ENCODE data around the gene SF1.
A peak's percentile ranks its signal among the peaks of the same experiment; 100 is the strongest.
"Not testable (repeated sequence)": the region's sequence is repeated elsewhere in the genome, so short reads cannot be mapped to it uniquely, and the experiment has no call there.

Gene SF1

DNA sequence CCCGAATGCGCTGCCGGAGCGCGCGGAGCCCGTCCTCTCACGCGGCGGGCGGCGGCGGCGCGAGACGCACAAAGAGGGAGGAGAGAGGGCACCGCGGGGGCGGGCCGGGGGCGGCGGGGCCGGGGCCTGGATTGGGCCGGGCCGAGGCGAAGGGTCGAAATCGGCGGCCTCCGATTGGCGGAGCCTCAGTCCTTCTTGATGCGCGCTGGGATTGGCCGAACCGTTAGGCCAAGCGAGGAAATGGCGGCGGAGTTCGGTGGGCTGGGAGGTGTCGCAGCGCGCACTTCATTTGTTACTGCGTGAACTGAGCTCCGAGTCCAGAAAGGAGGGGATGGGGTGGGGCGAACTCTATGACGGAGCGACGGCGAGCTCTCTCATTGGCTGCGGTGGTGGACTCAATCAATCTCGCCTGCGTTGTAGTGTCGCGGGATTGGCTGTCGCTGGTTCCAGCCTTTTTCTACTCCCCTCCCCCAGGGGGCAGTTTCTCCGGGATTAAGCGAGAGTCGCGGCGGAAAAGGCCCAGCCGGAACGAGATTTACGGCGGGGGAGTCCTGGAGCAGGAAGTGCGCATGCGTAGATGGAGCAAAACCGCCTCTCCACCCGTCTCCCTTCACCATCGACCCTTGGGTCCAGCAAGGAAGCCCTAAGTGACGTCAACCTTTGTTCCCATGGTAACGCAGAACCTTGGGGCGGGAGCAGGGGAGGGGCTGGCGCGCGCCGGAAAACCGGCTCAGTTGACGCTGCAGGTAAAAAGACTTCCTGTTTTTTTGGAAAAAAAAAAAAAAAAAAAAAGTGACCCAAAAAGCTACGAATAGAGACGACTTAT is at the start of gene SF1:
Gene SF1 (minus strand): TSS at position 70 of the 826 bp plus-strand sequence. CDS start 150 bp downstream, outside the sequence.
- DNase-seq (ENCODE audit: low read depth), result peak; percentile 100

- DNase-seq (ENCODE audit: low read depth), result no peak
These were observed 49.1 kb upstream of the SF1 start for GRCh38 chr11:64827451-64827839.

DNA sequence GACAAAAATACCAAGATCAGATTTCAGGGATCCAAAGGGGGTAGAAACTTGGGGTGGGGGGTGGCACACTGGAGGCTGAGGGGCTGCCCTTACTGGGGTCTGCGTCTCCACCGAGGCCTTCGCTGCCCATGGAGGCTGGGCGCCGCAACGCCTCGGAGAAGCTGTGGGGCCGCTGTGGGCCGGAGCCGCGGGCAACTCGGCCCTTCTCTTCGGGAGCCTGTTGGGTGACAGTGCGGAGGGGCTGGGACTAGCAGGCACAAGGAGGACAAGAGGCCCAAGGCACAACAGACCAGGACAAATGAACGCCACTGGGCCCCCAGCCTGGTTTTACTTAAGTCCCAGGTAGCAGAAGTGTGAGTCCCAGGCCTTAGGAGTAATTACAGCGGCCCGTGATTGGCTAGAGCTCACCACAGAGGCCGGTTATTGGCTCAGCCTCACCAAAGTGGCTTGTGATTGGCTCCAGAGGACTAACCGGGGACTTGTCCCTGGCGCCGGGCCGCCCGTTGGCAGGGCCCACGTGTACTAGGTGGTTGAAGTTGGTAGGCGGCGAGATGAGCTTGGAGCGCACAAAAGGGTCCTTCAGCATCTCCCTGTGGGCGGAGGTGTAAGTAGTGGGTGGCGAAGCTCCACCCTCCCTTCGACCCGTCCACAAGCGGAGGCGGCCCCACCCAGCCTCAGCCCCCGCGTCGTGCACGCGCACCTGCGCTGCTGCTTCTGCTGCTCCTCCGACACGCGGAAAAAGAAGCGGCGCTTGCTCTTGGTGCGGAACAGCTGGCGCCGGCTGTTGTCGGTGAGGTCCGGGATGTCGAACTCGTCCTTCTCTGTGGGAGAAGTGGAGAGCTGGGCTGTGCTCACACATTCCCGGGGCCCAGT is 48.5 kb upstream of the SF1 start:
- no peak for DNase-seq (ENCODE audit: low read depth)

DNA sequence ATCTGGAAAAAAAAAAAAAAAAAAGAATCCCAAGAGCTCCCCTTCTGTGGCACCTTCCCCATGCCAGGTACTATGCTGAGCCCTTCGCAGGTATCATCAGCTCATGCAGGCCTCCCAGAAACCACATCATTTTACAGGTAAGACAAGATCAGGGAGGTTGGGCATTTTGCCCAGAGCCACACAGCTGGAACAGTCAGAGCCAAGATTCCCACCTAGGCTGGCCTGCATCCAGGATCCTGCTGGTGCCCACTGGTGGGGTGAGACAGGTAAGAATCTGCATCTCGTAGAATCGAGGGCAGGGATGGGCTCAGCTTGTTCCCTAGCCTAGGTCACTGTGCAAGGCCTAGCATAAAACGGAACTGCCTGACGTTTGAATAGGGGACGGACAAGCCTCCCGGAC is 47.7 kb upstream of the SF1 start:
- DNase-seq (ENCODE audit: low read depth), result no peak

DNA sequence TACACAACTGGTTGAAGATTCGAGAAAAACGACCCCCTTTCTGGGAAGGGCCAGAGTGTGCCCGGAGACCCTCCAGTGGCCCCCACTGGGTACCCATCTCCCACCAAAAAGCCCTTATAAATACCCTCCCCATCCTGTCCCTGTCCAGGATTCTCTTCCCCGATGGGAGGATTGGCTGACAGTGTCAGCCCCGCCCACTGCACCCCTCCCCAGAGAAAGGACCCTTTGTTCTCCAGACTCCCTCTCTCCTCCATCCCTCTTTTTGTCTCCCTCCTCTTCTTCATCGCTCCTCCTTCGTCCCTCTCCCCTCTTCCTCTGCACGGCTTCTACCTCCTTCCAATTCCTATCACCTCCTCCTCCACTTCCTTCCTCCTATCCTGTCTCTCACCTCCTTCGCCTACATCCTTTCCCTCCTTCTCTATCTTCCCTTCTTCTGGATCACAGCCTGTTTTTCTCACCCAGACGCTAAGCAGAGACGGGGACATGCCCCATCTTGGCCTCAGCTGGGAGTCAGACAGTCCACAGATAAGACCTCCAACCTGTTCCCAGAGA is 45.3 kb upstream of the SF1 start:
- DNase-seq (ENCODE audit: low read depth), result no peak

DNA sequence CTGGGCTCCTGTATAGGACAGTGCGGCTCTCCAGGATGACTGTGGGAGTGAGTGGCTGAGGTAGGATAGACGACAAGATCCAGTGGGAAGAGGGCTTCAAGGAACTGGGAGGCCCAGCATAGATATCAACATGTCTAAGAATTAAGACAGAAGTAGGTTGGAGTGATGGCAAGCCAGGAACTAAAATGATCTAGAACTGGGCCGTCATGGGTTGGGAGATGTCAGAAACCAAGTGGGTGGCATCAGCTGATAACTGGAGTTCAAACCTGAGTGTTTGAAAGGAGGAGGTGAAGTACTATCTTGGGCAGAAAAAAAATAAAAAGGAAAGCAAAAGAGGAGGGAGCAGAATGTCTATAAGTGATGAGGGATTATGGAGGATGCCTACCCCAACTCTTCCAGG is 39.1 kb upstream of the SF1 start:
- DNase-seq (ENCODE audit: low read depth), result no peak

- not testable (repeated sequence) for DNase-seq (ENCODE audit: low read depth)
These were observed 37.1 kb upstream of the SF1 start for GRCh38 chr11:64815433-64815832.

GRCh38 chr11:64814712-64815187 is 36.4 kb upstream of the SF1 start:
- DNase-seq (ENCODE audit: low read depth), result no peak

DNA sequence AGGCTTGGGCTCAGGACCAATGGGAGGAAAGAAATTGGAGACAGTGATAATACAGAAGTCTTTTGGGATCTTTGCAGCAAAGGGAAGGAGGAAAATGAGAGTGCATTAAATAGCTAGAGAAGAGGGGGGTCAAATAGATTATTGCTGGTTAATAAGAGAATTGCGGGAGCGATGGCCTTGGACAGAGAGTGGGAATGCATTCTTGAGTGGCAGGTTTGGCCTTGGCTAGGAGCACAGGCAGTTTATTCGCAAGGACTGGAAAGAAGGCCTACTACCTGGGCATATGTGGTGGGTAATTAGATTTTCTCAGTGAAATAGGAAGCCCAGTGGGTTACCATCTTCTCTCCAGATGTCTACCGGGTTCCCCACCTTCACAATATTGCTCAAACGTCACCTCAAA is 35.5 kb upstream of the SF1 start:
- DNase-seq (ENCODE audit: low read depth), result no peak

DNA sequence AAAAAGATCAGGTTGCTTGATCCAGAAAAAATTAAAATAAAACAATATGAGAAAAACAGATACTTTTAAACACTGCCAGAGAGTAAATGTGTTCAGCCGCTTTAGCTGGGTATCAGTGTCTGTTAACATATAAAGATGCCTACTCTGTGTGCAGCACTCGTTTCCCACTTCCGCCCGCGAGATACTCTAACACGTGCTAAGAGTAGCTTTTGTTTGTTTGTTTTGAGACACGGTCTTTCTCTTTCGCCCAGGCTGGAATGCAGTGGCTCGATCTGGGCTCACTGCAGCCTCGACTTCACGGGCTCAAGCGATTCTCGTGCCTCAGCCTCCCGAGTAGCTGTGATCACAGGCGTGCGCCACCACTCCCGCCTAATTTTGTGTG is 32.5 kb upstream of the SF1 start:
- DNase-seq (ENCODE audit: low read depth), result no peak

DNA sequence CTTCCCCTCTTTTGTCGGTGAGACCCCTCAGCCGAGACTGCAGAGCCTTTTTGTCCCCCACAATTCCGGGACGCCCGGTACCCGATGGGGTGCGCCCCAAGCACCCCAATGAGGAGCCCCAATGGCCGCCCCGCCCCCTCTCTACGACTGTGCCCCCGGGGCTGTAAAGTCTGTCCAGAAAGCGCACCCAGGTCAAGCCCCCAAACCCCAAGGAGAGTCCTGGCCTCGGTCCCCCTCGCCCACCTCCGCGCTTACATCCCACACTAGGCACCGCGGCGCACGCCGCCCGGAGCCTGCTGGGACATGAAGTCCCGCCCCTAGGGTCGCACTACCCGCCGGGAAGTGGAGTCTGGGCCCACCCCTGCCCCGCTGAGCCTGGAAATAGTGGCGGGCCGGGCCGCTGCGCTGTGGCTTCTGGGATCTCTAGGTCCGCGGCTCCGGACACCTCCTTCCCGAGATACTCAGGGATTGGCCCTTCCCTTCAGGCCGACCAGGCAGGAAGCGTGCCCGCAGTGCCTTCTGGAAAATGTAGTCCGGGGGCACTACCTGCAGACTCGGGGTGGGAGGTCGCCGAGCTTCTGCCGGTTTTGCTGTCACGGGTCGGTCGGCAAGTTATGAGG is 32.0 kb upstream of the SF1 start, which contains the start of gene MEN1:
Gene MEN1 (minus strand): TSS at position 281 of the 620 bp plus-strand sequence. CDS start 442 bp downstream, outside the sequence.
- peak; percentile 95 for DNase-seq (ENCODE audit: low read depth)

DNA sequence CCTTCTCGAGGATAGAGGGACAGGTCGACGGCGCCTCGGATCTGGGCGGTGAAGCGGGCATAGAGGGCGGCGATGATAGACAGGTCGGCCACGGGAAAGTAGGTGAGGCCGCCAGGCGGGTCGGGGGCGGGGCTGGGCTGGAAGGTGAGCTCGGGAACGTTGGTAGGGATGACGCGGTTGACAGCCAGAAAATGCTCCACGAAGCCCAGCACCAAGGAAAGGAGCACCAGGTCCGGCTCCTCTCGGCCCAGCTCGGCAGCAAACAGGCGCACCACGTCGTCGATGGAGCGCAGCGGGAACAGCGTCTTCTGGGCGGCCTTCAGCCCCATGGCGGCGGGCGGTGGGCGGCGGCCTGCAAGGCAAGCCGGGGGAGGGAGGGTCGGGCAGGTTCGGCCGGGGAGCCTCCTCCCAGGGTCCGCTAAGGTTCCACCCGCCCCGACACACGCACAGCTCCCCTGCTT is 31.5 kb upstream of the SF1 start:
- no peak for DNase-seq (ENCODE audit: low read depth)

- DNase-seq (ENCODE audit: low read depth), result no peak
These were observed 27.1 kb upstream of the SF1 start for GRCh38 chr11:64805481-64805880.

DNA sequence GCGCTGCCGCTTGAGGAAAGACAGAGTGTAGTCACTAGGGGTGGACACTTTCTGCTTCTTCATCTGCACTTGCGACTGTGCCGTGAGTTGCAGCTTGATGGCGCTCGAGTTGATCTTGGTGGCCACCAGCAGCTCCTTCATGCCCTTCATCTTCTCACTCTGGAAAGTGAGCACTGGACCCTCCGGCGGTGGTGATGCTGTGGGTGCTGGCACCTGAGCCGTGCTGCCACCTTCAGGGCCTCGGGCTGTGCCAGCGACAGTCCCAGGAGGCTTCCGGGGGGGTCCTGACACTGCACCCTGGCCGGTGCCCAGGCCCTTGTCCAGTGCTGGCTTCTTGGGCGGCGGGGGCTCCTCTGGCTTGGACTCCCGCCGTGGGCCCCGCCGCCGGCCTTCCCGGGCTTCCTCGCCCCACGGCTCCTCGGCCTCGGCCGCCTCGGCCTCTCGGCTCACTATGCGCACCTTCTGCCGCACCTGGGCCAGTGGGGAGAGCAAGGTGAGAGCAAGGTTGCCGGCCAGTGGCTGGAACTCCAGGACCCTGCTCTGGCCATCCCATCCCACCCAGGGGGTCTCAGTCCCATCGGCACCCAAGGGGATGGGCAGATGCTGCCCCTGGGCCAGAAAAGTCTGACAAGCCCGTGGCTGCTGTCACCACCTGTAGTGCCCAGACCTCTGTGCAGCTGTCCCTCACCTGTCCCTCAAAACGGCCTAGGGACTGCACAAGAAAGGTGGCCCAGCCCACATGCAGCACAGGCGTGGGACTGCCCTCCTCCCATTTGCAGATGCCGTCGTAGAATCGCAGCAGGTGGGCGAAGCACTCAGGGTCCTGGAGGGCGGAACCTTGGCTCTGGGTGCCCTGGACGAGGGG is 26.2 kb upstream of the SF1 start:
- DNase-seq (ENCODE audit: low read depth), result no peak

DNA sequence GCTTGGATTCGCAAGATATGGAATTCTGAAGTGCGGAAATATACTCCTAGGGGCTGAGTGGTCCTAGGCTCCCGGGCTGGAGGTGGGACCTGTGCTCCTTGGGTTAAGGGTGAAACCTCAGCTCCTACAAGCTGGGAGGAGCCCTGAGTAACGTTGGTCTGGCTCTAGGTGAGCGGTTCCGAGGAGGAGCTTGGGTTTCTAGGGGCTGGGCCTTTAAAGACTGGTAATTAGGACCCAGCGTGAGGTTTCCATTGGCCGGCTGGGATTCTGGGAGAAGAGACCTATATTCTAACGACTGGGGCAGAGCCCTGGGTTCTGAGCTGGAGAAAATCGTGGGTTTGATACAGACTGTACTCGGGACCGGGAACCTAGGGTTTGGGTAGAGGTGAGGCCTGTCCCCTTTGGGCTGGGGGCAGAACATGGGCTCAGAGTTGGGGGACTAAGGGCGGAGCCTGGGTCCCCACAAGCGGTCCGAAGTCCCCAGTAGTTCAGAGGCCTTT is 25.6 kb upstream of the SF1 start:
- DNase-seq (ENCODE audit: low read depth), result no peak

GRCh38 chr11:64803158-64803845 is 25.0 kb upstream of the SF1 start, which contains the start of gene MAP4K2:
MAP4K2 (minus strand) TSS chr11:64803214; CDS start chr11:64803149, 65 bp downstream.
- DNase-seq (ENCODE audit: low read depth), result peak; percentile 73

- DNase-seq (ENCODE audit: low read depth), result no peak
These were observed 24.2 kb upstream of the SF1 start for GRCh38 chr11:64802370-64803157.

DNA sequence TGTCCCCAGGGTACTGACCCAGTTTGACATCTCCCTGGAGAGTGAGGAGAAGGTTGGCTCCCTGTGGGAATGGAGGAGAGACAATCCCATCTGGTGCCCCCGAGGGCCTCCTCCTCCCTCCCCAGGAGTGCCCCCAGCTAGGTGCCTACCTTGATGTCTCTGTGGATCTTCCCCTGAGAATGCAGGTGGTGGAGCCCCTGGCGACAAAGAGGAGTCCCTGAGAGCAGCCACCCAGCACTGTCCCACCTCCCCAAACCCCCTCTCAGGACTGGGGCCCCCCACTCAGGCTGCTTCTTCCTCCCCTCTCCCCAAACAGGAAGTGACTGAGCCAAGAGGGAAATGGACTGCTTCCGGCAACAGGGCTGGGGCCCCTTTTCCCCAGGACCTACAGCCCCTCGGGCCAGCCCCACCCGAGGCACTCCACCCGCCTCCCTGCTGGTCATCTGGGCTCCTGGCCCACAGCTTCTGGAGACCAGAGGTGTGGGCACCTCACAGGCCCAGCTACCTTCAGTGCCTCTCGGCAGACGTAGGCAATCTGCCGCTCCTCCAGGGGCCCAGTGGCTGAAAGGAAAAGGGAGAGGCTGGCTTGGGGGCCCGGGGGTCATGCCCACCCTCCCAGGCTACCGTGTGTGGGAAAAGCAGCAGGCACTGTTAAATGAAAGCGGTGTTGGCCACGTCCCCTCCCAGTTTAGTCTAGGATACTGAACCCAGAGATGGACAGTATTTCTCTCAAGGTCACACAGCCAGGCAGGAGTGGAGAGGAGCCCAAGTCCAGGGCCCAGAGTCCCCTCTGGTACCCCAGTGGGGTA is 23.4 kb upstream of the SF1 start:
- DNase-seq (ENCODE audit: low read depth), result no peak

- DNase-seq (ENCODE audit: low read depth), result no peak
These were observed 22.8 kb upstream of the SF1 start for GRCh38 chr11:64801158-64801464.

Data from stromal cell of bone marrow (primary cell).